Measurements from ENCODE around the gene ERBB4. TPM values are rescaled to one million over a fixed set of nuclear protein-coding genes. Genes with fewer than 3 reads are reported as not detected.

Gene ERBB4
- total RNA-seq, 4 donors from 2014 or later = 0.16 to 12.7 (median 0.27) TPM; not detected in 1

DNA sequence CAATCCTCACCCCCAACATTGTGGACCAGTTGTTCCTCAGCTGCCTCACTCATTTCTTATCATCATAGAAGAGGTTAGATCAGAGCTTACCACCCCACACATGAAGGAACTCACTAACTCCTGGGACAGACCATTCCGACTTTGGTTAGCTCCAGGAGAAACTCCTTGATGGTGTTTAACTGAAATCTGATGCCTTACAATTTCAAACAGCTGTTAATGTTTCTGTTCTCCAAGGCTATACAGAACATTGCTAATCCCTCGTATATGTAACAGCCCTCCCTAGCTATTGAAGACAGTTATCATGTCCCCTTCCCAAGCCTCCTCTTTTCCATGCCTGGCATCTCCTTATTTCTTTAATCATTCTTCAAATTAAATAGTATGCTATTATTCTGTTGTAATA lies 14.8 kb downstream of the ERBB4 start:
- WGBS, 2 donors (ENCODE audit: low coverage in 1 of 2) = 34 to 67% methylated on average over 1 to 2 of the region's 2 CpGs
- Histone ChIP-seq H3K27me3 (no peaks in the 10 kb centered on the region), H3K4me1 (no peaks in the 10 kb centered on the region), H3K9me3 (no peaks in the 10 kb centered on the region), H3K27ac (no peak overlapping the region), H3K4me3 (no peak overlapping the region), H3K36me3 (no peaks in the 10 kb centered on the region)
- DNase-seq = no peak
- in situ Hi-C loops (cut with MboI; ENCODE audit: low pct_ligation_motif_present in 1 of 4, low pct_unique_long_range_greater_than_20kb in 1 of 4, low sequenced_read_pairs in 3 of 4) = no loop called here
- TF ChIP-seq POLR2A (IDR thresholded peaks at IDR 0.05) (no peak), POLR2AphosphoS5 (IDR thresholded peaks at IDR 0.05) (no peak), EP300 (IDR thresholded peaks at IDR 0.05; ENCODE audit: low read depth) (no peak)
- TF ChIP-seq, protein P1, sequence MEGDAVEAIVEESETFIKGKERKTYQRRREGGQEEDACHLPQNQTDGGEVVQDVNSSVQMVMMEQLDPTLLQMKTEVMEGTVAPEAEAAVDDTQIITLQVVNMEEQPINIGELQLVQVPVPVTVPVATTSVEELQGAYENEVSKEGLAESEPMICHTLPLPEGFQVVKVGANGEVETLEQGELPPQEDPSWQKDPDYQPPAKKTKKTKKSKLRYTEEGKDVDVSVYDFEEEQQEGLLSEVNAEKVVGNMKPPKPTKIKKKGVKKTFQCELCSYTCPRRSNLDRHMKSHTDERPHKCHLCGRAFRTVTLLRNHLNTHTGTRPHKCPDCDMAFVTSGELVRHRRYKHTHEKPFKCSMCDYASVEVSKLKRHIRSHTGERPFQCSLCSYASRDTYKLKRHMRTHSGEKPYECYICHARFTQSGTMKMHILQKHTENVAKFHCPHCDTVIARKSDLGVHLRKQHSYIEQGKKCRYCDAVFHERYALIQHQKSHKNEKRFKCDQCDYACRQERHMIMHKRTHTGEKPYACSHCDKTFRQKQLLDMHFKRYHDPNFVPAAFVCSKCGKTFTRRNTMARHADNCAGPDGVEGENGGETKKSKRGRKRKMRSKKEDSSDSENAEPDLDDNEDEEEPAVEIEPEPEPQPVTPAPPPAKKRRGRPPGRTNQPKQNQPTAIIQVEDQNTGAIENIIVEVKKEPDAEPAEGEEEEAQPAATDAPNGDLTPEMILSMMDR (IDR thresholded peaks at IDR 0.05) = no peak
- intact Hi-C loops (cut with DNase I; ENCODE audit: low total_unique reads) = no loop called here

DNA sequence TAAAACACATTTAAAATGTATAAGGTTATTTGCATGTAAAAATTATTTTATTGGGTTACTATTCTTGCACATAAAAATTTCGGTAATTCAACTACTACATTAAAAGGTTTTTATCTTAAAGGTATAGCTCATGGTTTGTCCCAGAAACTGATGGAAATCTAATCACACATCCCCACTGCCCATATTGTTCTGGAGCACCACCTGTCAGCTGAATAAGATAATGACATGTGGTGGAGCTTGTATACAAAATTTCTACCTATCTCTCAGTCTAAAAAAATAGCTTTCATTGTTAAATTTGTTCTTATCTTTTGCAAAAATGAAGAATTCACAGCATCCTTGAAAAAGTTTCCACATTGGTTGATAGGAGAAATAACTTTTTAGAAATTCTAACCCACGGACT lies 18.3 kb downstream of the ERBB4 start:
- TF ChIP-seq EP300 (IDR thresholded peaks at IDR 0.05; ENCODE audit: low read depth) (no peak), POLR2AphosphoS5 (IDR thresholded peaks at IDR 0.05) (no peak), POLR2A (IDR thresholded peaks at IDR 0.05) (no peak)
- TF ChIP-seq, protein P1 (IDR thresholded peaks at IDR 0.05) = no peak

DNA sequence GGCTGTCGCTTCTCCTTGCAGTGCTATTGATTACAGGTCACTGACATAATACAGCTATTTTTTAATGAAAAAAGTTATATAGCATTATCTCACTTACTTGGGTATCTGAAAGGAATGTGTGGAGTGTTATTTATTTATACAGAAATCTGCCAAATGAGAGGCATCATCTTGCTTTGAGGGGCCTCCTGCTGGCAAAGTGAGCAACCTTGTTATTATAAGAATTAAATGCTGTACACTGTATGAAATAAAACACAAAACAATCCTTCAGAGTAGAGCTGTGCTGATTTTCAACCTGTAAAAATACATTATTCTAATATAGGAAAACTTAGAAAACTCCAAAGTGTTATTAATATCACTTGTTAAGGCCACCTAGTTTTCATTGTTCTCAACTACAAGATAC lies 20.9 kb downstream of the ERBB4 start:
- H3K27me3 ChIP-seq = no peaks in the 10 kb centered on the region
- H3K4me3 ChIP-seq = no peak overlapping the region
- H3K27ac ChIP-seq = no peak overlapping the region
- in situ Hi-C loops (cut with MboI; ENCODE audit: low pct_ligation_motif_present in 1 of 4, low pct_unique_long_range_greater_than_20kb in 1 of 4, low sequenced_read_pairs in 3 of 4) (no loop called here), intact Hi-C loops (cut with DNase I; ENCODE audit: low total_unique reads) (no loop called here)
- no peaks in the 10 kb centered on the region for H3K36me3 ChIP-seq
- DNase-seq = no peak
- 91 to 100% methylated on average over 1 of the region's 1 CpG for WGBS, 2 donors (ENCODE audit: low coverage in 1 of 2)
- H3K9me3 ChIP-seq = no peaks in the 10 kb centered on the region
- H3K4me1 ChIP-seq = no peaks in the 10 kb centered on the region
- TF ChIP-seq POLR2AphosphoS5 (IDR thresholded peaks at IDR 0.05) (no peak), POLR2A (IDR thresholded peaks at IDR 0.05) (no peak), EP300 (IDR thresholded peaks at IDR 0.05; ENCODE audit: low read depth) (no peak)
- TF ChIP-seq, protein P1 (IDR thresholded peaks at IDR 0.05) = no peak

More for the DNA sequence above, 18.3 kb downstream of the ERBB4 start:
- H3K27me3 ChIP-seq = no peaks in the 10 kb centered on the region
- in situ Hi-C loops (cut with MboI; ENCODE audit: low pct_ligation_motif_present in 1 of 4, low pct_unique_long_range_greater_than_20kb in 1 of 4, low sequenced_read_pairs in 3 of 4) = no loop called here
- H3K9me3 ChIP-seq = no peaks in the 10 kb centered on the region
- H3K27ac ChIP-seq = no peak overlapping the region
- H3K36me3 ChIP-seq = no peaks in the 10 kb centered on the region
- WGBS, 2 donors (ENCODE audit: low coverage in 1 of 2) = 39 to 51% methylated on average over 2 of the region's 2 CpGs
- no peak overlapping the region for H3K4me3 ChIP-seq
- no peaks in the 10 kb centered on the region for H3K4me1 ChIP-seq
- DNase-seq = no peak
- intact Hi-C loops (cut with DNase I; ENCODE audit: low total_unique reads) = no loop called here

DNA sequence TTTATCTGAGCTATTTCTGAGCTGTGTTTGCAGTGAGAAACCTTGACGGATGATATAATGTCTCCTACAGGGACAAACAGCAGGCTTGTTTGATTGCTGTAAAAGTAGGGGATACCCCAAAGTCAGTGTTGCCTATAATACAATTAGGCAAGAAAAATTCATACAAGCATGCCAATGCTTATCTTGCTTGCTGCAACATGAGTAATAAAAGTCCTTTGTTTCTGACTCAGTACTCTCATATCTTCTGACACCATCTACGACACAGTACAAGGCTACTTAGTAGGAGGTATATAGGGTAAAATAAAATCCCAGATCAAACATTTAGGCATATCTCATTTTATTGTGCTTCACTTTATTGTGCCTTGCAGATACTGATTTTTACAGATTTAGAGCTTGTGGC lies 33.0 kb downstream of the ERBB4 start:
- DNase-seq = no peak
- Histone ChIP-seq H3K4me1 (no peaks in the 10 kb centered on the region), H3K36me3 (no peaks in the 10 kb centered on the region), H3K9me3 (no peaks in the 10 kb centered on the region), H3K27me3 (no peaks in the 10 kb centered on the region), H3K4me3 (no peak overlapping the region), H3K27ac (no peak overlapping the region)
- in situ Hi-C loops (cut with MboI; ENCODE audit: low pct_ligation_motif_present in 1 of 4, low pct_unique_long_range_greater_than_20kb in 1 of 4, low sequenced_read_pairs in 3 of 4) (no loop called here), intact Hi-C loops (cut with DNase I; ENCODE audit: low total_unique reads) (no loop called here)
- 64 to 69% methylated on average over 2 of the region's 2 CpGs for WGBS, 2 donors (ENCODE audit: low coverage in 1 of 2)
- TF ChIP-seq, protein P1 (IDR thresholded peaks at IDR 0.05) = no peak

All from transverse colon (tissue), 4 donors.